AG04450 (cell line): ENCODE measurements around the gene LEP. TPM values are rescaled to one million over a fixed set of nuclear protein-coding genes. Genes with fewer than 3 reads are reported as not detected.
A peak's percentile ranks its signal among the peaks of the same experiment; 100 is the strongest.

ENCODE experiments used
- CTCF ChIA-PET: fragments of 300-600, 350-600 bp; formaldehyde crosslinking; extraction: SDS; loops from one replicate; lab custom pipeline; 2022; ENCODE audit warnings: antibody characterized with exemption, inconsistent platforms; lab: Charles Lee
- POLR2A ChIA-PET: fragments of 350-600 bp; formaldehyde crosslinking; extraction: SDS; loops from one replicate; lab custom pipeline; 2021; ENCODE audit warnings: antibody characterized with exemption, inconsistent platforms; lab: Yijun Ruan, JAX
- DNase-seq: peaks from one replicate; pipeline ENCODE4 v3.0.0-alpha.2; 2011; ENCODE audit warnings: low read depth, low spot score
- H3K27ac ChIP-seq: one replicate; pipeline ENCODE4 v1.5.1; 2012; ENCODE audit warnings: low read depth, low read length, control low read depth
- H3K27me3 ChIP-seq: one replicate; pipeline ENCODE4 v1.6.0; 2012; ENCODE audit warnings: low read length; ENCODE audit not compliant: control insufficient read depth, insufficient read depth
- H3K4me3 ChIP-seq: 2 replicates; pipeline ENCODE4 v1.5.1; 2011; ENCODE audit warnings: mild to moderate bottlenecking, low read depth, low read length, control low read depth
- H3K9me3 ChIP-seq: 2 replicates; pipeline ENCODE4 v1.5.1; 2012; ENCODE audit warnings: low read length; ENCODE audit not compliant: control insufficient read depth, insufficient read depth
- polyA plus RNA-seq: library from polyadenylated mRNA; depleted of rRNA; stranded (reverse); fragments of >200 nt; gene quantifications from 2 replicates; pipeline ENCODE4 v1.2.3, GENCODE V29; 2011
- TF ChIP-seq, protein P1 (sequence below): IDR thresholded peaks from 2 replicates; pipeline ENCODE4 v1.5.1; 2011; ENCODE audit warnings: low read depth, low read length, control low read depth, inconsistent platforms

LEP gene
- polyA plus RNA-seq, 1 experiment = not detected

GRCh38 chr7:128206017-128206746, 34.9 kb upstream of the LEP start:
- Histone ChIP-seq H3K9me3 (peaks cover 3% of the 10 kb centered on the region; the same call in 1 of the 2 replicates), H3K27me3 (peaks cover 68% of the 10 kb centered on the region), H3K27ac (no peak overlapping the region), H3K4me3 (no peak overlapping the region)
- CTCF ChIA-PET = interaction anchor here (0.5 to 4.9 kb wide), 2 partner anchors 118 to 496 kb away, joined by 11 to 141 read pairs; no protein-coding TSS in a partner anchor
- POLR2A ChIA-PET = no interaction called here
- no peak for DNase-seq
- TF ChIP-seq, protein P1, sequence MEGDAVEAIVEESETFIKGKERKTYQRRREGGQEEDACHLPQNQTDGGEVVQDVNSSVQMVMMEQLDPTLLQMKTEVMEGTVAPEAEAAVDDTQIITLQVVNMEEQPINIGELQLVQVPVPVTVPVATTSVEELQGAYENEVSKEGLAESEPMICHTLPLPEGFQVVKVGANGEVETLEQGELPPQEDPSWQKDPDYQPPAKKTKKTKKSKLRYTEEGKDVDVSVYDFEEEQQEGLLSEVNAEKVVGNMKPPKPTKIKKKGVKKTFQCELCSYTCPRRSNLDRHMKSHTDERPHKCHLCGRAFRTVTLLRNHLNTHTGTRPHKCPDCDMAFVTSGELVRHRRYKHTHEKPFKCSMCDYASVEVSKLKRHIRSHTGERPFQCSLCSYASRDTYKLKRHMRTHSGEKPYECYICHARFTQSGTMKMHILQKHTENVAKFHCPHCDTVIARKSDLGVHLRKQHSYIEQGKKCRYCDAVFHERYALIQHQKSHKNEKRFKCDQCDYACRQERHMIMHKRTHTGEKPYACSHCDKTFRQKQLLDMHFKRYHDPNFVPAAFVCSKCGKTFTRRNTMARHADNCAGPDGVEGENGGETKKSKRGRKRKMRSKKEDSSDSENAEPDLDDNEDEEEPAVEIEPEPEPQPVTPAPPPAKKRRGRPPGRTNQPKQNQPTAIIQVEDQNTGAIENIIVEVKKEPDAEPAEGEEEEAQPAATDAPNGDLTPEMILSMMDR = no peak

DNA sequence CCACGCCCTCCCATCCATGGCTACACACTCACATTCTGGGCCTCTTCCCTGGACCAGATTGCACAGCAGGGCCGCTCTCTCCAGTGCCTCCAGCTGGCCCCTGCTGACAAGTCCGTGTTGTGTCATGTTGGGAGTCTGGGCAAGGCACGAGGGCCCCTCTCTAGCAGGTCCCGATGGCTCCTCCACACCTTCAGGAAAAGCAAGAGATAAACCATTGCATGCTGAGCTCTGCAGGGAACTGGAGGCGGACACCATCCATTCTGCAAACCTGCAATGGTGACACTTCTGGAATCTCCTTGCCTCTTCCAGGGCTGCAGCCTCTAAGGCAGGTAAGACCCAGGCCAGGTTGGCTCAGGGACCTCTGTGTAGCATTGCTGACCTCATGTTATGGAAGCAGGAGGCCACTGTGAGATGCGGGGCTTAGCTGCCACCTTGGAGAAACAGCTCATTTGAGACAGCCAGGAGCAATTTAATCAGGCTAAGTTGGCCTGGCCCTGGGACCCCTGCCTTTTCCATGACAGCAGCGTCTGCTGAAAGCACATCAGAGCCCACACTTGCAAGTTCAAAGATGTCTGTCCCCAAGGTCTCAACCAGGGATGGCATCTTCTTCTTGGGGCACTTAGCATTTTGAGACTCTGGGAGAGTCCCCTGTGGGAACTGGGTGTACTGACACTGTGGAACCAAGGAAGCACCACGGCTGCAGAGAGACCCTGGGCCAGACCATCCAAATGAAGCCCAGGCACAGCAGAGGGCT, 34.2 kb upstream of the LEP start:
- Histone ChIP-seq H3K27ac (no peak overlapping the region), H3K27me3 (peaks cover 68% of the 10 kb centered on the region), H3K9me3 (no peaks in the 10 kb centered on the region), H3K4me3 (no peak overlapping the region)
- DNase-seq = no peak
- TF ChIP-seq, protein P1 = no peak
- ChIA-PET CTCF (interaction anchor here (0.6 to 4.9 kb wide), 4 partner anchors 16 to 618 kb away, joined by 3 to 141 read pairs (median 10); partner anchors contain the start of gene ARF5), POLR2A (no interaction called here)

DNA sequence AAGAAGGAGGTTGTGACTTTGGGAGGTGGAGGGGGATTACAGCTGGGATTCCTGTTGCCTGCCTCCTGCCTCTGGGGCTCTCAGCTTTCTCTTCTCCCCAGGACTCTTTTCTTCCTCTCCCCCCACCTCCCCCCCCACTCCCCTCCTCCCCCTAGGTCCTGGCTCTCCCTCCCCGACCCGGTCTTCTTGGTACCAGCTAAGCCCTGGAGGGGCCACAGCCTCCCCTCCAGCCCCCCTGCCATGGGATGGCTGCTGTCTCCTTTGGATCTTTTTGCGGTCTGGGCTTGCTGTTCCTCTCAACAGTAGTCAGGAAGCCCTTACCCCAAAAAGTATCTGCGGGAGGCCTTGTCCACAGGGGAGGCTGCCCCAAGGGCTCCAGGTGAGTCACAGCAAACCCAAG, 33.5 kb upstream of the LEP start:
- peaks cover 68% of the 10 kb centered on the region for H3K27me3 ChIP-seq
- POLR2A ChIA-PET = no interaction called here

GRCh38 chr7:128209229-128210035, 31.6 kb upstream of the LEP start:
- POLR2A ChIA-PET = interaction anchor here (0.5 to 0.7 kb wide), 3 partner anchors 17 to 1406 kb away, joined by 3 to 8 read pairs (median 7); no protein-coding TSS in a partner anchor
- TF ChIP-seq, protein P1 = peak; percentile 99
- H3K27me3 ChIP-seq = peaks cover 60% of the 10 kb centered on the region

More for the DNA sequence above, 33.5 kb upstream of the LEP start:
- Histone ChIP-seq H3K9me3 (no peaks in the 10 kb centered on the region), H3K27ac (no peak overlapping the region), H3K4me3 (no peak overlapping the region)
- CTCF ChIA-PET = interaction anchor here (0.6 to 4.9 kb wide), 15 partner anchors 8 to 702 kb away, joined by 3 to 141 read pairs (median 6); partner anchors contain the start of gene ARF5
- TF ChIP-seq, protein P1 = no peak
- DNase-seq = no peak

More at GRCh38 chr7:128209229-128210035, 31.6 kb upstream of the LEP start:
- CTCF ChIA-PET = interaction anchor here (0.5 to 4.9 kb wide), 78 partner anchors 9 to 862 kb away, joined by 3 to 141 read pairs (median 4); partner anchors contain the start of genes ARF5 and GCC1
- no peaks in the 10 kb centered on the region for H3K9me3 ChIP-seq
- no peak overlapping the region for H3K4me3 ChIP-seq
- no peak overlapping the region for H3K27ac ChIP-seq
- DNase-seq = peak; percentile 44
